Adrenal gland (tissue), 5 donors: ENCODE results near the gene TPD52L2.

ENCODE experiments used
- POLR2A ChIP-seq, 2 donors: fragments of 450-650 bp; IDR thresholded peaks; one replicate each; pipeline ENCODE4 v1.6.1; 2017; ENCODE audit warnings: antibody characterized with exemption in 2 of 2, mild to moderate bottlenecking in 2 of 2, moderate library complexity in 1 of 2
- TF ChIP-seq, protein P1 (sequence below), 6 experiments: fragments of 450-650 bp in 4 of 6; fragments of 200-600 bp in 2 of 6; sonication (generic) in 1 of 6; IDR thresholded peaks; 1 replicate in 5 of 6; 2 replicates in 1 of 6; pipeline versions ENCODE4 v1.5.1 to v1.8.0; 2016 to 2021; ENCODE audit warnings: antibody characterized with exemption in 6 of 6, mild to moderate bottlenecking in 2 of 6, moderate library complexity in 1 of 6
- donor health status: DM: no; HTN: no; CAD: no.

DNA sequence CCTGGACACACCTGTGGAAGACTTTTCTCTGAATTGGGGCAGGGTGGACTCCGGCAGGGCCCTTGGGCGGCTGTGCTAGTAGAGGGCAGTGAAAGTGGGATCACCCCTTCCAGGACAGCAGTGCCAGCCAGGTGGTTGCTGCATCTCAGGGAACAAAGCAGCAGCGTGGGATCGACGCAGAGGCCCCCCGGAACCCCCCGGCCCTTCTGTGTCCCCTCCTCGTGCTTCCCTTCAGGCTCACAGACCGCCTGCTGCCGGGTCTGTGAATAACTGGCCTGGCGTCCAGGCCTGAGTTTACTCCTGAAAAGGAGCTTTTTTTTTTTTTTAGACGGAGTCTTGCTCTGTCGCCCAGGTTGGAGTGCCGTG, 21.0 kb downstream of the TPD52L2 start:
- TF ChIP-seq, protein P1, sequence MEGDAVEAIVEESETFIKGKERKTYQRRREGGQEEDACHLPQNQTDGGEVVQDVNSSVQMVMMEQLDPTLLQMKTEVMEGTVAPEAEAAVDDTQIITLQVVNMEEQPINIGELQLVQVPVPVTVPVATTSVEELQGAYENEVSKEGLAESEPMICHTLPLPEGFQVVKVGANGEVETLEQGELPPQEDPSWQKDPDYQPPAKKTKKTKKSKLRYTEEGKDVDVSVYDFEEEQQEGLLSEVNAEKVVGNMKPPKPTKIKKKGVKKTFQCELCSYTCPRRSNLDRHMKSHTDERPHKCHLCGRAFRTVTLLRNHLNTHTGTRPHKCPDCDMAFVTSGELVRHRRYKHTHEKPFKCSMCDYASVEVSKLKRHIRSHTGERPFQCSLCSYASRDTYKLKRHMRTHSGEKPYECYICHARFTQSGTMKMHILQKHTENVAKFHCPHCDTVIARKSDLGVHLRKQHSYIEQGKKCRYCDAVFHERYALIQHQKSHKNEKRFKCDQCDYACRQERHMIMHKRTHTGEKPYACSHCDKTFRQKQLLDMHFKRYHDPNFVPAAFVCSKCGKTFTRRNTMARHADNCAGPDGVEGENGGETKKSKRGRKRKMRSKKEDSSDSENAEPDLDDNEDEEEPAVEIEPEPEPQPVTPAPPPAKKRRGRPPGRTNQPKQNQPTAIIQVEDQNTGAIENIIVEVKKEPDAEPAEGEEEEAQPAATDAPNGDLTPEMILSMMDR (IDR thresholded peaks at IDR 0.05): no peak
- no peak for TF ChIP-seq POLR2A (IDR thresholded peaks at IDR 0.05)
